ENCODE data around the gene TCTA.

GRCh38 chr3:49453621-49454020 is 41.4 kb downstream of the TCTA start:
- no peak for TF ChIP-seq ATF6 (CRISPR knock-in tag; IDR thresholded peaks at IDR 0.05)
- no peak for TF ChIP-seq USF2 (CRISPR knock-in tag; IDR thresholded peaks at IDR 0.05)

All from WTC11 (cell line).